ENCODE measurements around the gene ATPAF2.
A peak's percentile ranks its signal among the peaks of the same experiment; 100 is the strongest.

ATPAF2 gene

DNA sequence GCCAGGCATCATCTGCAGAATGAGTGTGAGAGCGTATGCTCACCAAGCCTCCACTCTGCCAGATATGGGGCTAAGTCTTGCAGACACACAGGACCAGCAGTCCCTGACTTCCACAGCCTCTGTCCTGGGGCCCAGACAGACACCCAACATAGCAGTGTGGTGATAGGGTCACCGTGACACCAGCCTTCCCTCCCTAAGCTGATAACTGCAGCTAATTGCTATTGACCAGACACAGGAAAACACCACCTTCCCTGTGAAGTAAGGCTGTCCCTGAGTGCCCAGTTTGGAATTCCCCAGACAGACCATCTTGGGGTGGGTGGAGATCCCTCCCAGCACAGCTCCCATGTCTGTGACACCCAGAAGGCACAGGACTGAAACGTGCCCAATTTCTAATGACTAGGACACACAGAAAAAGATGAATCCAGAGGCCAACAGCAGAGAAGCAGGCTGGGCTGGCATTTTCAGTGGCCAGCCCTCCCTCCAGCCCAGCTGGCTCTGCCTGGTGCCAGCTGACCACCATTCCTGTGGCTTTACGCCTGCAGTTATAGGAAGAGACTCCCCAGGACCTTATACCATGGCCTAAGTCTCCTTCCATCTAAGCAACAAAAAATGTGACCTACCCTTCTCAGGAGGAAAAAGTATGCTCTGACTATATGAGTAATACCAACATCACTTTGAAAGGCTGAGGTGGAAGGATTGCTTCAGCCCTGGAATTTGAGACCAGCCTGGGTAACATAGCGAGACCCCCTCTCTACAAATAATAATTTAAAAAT, 30.3 kb downstream of the ATPAF2 start:
- H3K79me1 ChIP-seq (replicated peaks; ENCODE audit: low read length, poor library complexity, severe bottlenecking) = no peaks in the 10 kb centered on the region
- no peak overlapping the region for H3K18ac ChIP-seq (ENCODE audit: low read depth in 1 of 2, low read length in 2 of 2)
- peaks cover 6% of the 10 kb centered on the region for H3K9me3 ChIP-seq (ENCODE audit: control insufficient read depth, low read length)
- no peak overlapping the region for H4K8ac ChIP-seq (ENCODE audit: low read length)
- no peak overlapping the region for H3K14ac ChIP-seq (ENCODE audit: low read length in 2 of 2)
- H3K4me3 ChIP-seq (ENCODE audit: insufficient read depth in 1 of 2, low read depth in 1 of 2, low read length in 2 of 2) = no peak overlapping the region
- H3K27ac ChIP-seq (ENCODE audit: low read length, poor library complexity, severe bottlenecking) = peak overlapping the region; percentile 67
- H2BK12ac ChIP-seq (ENCODE audit: low read length in 2 of 2) = no peak overlapping the region
- H3K4me2 ChIP-seq (ENCODE audit: low read length, poor library complexity, severe bottlenecking) = no peak overlapping the region
- H3K36me3 ChIP-seq (ENCODE audit: control insufficient read depth in 1 of 2, insufficient read depth in 2 of 2, low read depth in 1 of 2, low read length in 2 of 2) = peaks cover 7 to 28% of the 10 kb centered on the region in 2 experiments
- H2BK5ac ChIP-seq (ENCODE audit: low read depth, low read length, poor library complexity, severe bottlenecking) = no peak overlapping the region
- H2BK120ac ChIP-seq (ENCODE audit: low read depth, low read length) = no peak overlapping the region
- H3K9ac ChIP-seq (ENCODE audit: low read length) = no peak overlapping the region
- peak overlapping the region; percentile 1 for H2AK5ac ChIP-seq (ENCODE audit: low read length, severe bottlenecking)
- no peak overlapping the region for H3K23ac ChIP-seq (ENCODE audit: low read length in 2 of 2)
- peaks cover 27% of the 10 kb centered on the region for H3K4me1 ChIP-seq (ENCODE audit: control insufficient read depth, insufficient read depth, low read depth, low read length)
- H4K91ac ChIP-seq (ENCODE audit: low read length) = no peak overlapping the region
- peak; percentile 14 for DNase-seq
- H2BK15ac ChIP-seq (ENCODE audit: low read depth, poor library complexity, severe bottlenecking) = no peak overlapping the region
- 78% methylated on average over 3 of the region's 5 CpGs for WGBS
- H3K4ac ChIP-seq (ENCODE audit: low read depth in 1 of 2, low read length in 2 of 2) = no peak overlapping the region
- H2AFZ ChIP-seq (ENCODE audit: low read depth, low read length) = no peak overlapping the region
- H3K27me3 ChIP-seq (ENCODE audit: control insufficient read depth in 1 of 2, insufficient read depth in 1 of 2, low read length in 2 of 2) = no peaks in the 10 kb centered on the region

DNA sequence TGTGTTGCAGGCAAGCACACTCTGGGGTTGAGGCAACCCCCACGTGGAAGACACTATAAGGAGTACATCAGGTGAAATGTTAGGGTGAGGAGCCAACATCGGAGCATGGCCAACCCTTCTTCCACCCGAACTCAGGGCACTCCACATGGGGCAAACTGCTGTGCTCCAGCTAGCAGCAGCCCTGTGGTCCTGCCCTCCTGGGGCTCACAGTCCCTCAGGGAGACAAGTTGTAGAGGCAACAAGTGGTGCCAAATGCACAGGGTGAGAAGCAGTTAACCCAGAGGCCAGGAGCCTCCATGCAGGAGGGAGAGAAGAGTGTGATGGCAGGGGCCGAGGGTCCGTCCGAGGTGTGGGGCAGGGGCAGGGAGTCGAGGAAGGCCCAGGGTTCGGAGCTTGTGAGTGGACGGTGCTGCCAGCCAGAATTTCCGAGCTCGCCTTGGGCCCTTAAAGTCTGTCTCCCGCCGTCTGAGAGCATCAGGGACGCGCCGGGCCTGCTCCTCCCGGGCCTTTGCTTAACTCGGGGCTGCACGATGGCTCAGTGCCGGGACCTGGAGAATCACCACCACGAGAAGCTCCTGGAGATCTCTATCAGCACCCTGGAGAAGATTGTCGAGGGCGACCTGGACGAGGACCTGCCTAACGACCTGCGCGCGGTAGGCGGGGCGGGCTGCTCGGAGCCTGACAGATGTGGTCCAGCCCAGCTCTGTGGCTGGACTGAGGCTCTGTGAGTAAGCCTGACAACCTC, 32.3 kb downstream of the ATPAF2 start:
- whole genome bisulfite sequencing = 86% methylated on average over 21 of the region's 31 CpGs
- H3K9ac ChIP-seq (ENCODE audit: low read length) = no peak overlapping the region
- no peak overlapping the region for H3K27ac ChIP-seq (ENCODE audit: low read length, poor library complexity, severe bottlenecking)
- H4K91ac ChIP-seq (ENCODE audit: low read length) = no peak overlapping the region
- no peak overlapping the region for H4K8ac ChIP-seq (ENCODE audit: low read length)
- H3K23ac ChIP-seq (ENCODE audit: low read length in 2 of 2) = no peak overlapping the region
- no peak overlapping the region for H2BK120ac ChIP-seq (ENCODE audit: low read depth, low read length)
- H3K27me3 ChIP-seq (ENCODE audit: control insufficient read depth in 1 of 2, insufficient read depth in 1 of 2, low read length in 2 of 2) = no peaks in the 10 kb centered on the region
- peaks cover 6% of the 10 kb centered on the region for H3K9me3 ChIP-seq (ENCODE audit: control insufficient read depth, low read length)
- H3K18ac ChIP-seq (ENCODE audit: low read depth in 1 of 2, low read length in 2 of 2) = no peak overlapping the region
- DNase-seq = no peak
- no peak overlapping the region for H2BK12ac ChIP-seq (ENCODE audit: low read length in 2 of 2)
- H3K4me3 ChIP-seq (ENCODE audit: insufficient read depth in 1 of 2, low read depth in 1 of 2, low read length in 2 of 2) = no peak overlapping the region
- H3K4me2 ChIP-seq (ENCODE audit: low read length, poor library complexity, severe bottlenecking) = no peak overlapping the region
- H3K4me1 ChIP-seq (ENCODE audit: control insufficient read depth, insufficient read depth, low read depth, low read length) = peaks cover 27% of the 10 kb centered on the region
- no peak overlapping the region for H2BK5ac ChIP-seq (ENCODE audit: low read depth, low read length, poor library complexity, severe bottlenecking)
- H3K14ac ChIP-seq (ENCODE audit: low read length in 2 of 2) = no peak overlapping the region
- H2AK5ac ChIP-seq (ENCODE audit: low read length, severe bottlenecking) = peak overlapping the region; percentile 5
- H2AFZ ChIP-seq (ENCODE audit: low read depth, low read length) = no peak overlapping the region
- peaks cover 7 to 28% of the 10 kb centered on the region in 2 experiments for H3K36me3 ChIP-seq (ENCODE audit: control insufficient read depth in 1 of 2, insufficient read depth in 2 of 2, low read depth in 1 of 2, low read length in 2 of 2)
- no peaks in the 10 kb centered on the region for H3K79me1 ChIP-seq (replicated peaks; ENCODE audit: low read length, poor library complexity, severe bottlenecking)
- H2BK15ac ChIP-seq (ENCODE audit: low read depth, poor library complexity, severe bottlenecking) = no peak overlapping the region
- no peak overlapping the region for H3K4ac ChIP-seq (ENCODE audit: low read depth in 1 of 2, low read length in 2 of 2)

DNA sequence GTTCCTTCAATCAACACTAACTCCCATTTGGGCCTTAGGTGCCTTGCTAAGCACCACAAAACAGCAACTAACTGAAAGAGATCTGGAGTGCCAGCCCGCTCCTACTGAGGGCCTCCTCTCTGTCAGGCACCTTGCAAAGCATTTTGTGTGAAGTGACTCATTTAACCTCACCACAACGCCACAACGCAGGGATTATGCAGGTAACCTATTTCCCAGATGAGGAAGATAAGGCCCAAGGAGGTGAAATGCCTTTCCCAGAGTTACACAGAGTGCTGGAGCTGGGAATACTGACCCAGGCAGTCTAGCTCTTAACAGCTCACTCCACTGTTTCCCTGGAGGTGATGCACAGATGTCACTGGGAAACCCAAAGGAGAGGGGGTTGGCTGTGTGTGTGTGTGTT, 33.5 kb downstream of the ATPAF2 start:
- Histone ChIP-seq H3K4me1 (ENCODE audit: control insufficient read depth, insufficient read depth, low read depth, low read length) (peaks cover 27% of the 10 kb centered on the region), H3K18ac (ENCODE audit: low read depth in 1 of 2, low read length in 2 of 2) (no peak overlapping the region), H3K9me3 (ENCODE audit: control insufficient read depth, low read length) (peaks cover 4% of the 10 kb centered on the region), H3K4me2 (ENCODE audit: low read length, poor library complexity, severe bottlenecking) (no peak overlapping the region), H2AK5ac (ENCODE audit: low read length, severe bottlenecking) (no peak overlapping the region), H4K91ac (ENCODE audit: low read length) (no peak overlapping the region), H3K36me3 (ENCODE audit: control insufficient read depth in 1 of 2, insufficient read depth in 2 of 2, low read depth in 1 of 2, low read length in 2 of 2) (peaks cover 5 to 21% of the 10 kb centered on the region in 2 experiments), H3K9ac (ENCODE audit: low read length) (no peak overlapping the region), H4K8ac (ENCODE audit: low read length) (no peak overlapping the region), H2AFZ (ENCODE audit: low read depth, low read length) (no peak overlapping the region), H3K27me3 (ENCODE audit: control insufficient read depth in 1 of 2, insufficient read depth in 1 of 2, low read length in 2 of 2) (no peaks in the 10 kb centered on the region), H3K4ac (ENCODE audit: low read depth in 1 of 2, low read length in 2 of 2) (no peak overlapping the region), H3K4me3 (ENCODE audit: insufficient read depth in 1 of 2, low read depth in 1 of 2, low read length in 2 of 2) (no peak overlapping the region), H2BK120ac (ENCODE audit: low read depth, low read length) (no peak overlapping the region), H2BK12ac (ENCODE audit: low read length in 2 of 2) (no peak overlapping the region), H3K14ac (ENCODE audit: low read length in 2 of 2) (no peak overlapping the region), H2BK5ac (ENCODE audit: low read depth, low read length, poor library complexity, severe bottlenecking) (no peak overlapping the region), H3K23ac (ENCODE audit: low read length in 2 of 2) (no peak overlapping the region), H2BK15ac (ENCODE audit: low read depth, poor library complexity, severe bottlenecking) (no peak overlapping the region), H3K27ac (ENCODE audit: low read length, poor library complexity, severe bottlenecking) (no peak overlapping the region), H3K79me1 (replicated peaks; ENCODE audit: low read length, poor library complexity, severe bottlenecking) (no peaks in the 10 kb centered on the region)
- DNase-seq = no peak
- WGBS = 96% methylated on average over 3 of the region's 3 CpGs

DNA sequence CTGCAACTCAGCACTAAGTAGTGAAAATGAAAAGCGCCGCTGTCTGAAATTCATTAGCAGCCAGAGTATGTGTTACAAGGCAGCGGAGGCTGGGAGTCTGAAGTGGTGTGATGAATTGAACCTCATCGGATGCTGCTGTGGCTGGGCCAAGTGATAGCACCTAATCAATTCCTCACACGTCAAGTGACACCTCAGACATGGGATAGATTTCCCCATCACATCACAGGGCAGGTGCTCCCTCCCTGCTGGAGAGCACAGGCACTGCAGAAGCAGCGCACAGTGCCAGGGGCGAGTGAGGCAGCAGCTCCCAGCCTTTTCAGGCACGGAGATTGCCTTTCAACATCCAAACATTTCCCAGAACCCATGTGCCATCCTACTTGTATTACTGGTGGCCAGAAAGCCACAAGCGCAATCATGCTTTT, 34.1 kb downstream of the ATPAF2 start:
- Histone ChIP-seq H3K36me3 (ENCODE audit: control insufficient read depth in 1 of 2, insufficient read depth in 2 of 2, low read depth in 1 of 2, low read length in 2 of 2) (peaks cover 5 to 18% of the 10 kb centered on the region in 2 experiments), H3K14ac (ENCODE audit: low read length in 2 of 2) (no peak overlapping the region), H4K91ac (ENCODE audit: low read length) (no peak overlapping the region), H2BK15ac (ENCODE audit: low read depth, poor library complexity, severe bottlenecking) (no peak overlapping the region), H3K4ac (ENCODE audit: low read depth in 1 of 2, low read length in 2 of 2) (no peak overlapping the region), H3K9ac (ENCODE audit: low read length) (no peak overlapping the region), H2BK120ac (ENCODE audit: low read depth, low read length) (no peak overlapping the region), H3K23ac (ENCODE audit: low read length in 2 of 2) (no peak overlapping the region), H3K4me2 (ENCODE audit: low read length, poor library complexity, severe bottlenecking) (no peak overlapping the region), H3K4me1 (ENCODE audit: control insufficient read depth, insufficient read depth, low read depth, low read length) (peaks cover 24% of the 10 kb centered on the region), H3K9me3 (ENCODE audit: control insufficient read depth, low read length) (no peaks in the 10 kb centered on the region), H2AFZ (ENCODE audit: low read depth, low read length) (no peak overlapping the region), H3K18ac (ENCODE audit: low read depth in 1 of 2, low read length in 2 of 2) (no peak overlapping the region), H2BK12ac (ENCODE audit: low read length in 2 of 2) (no peak overlapping the region), H4K8ac (ENCODE audit: low read length) (no peak overlapping the region), H3K4me3 (ENCODE audit: insufficient read depth in 1 of 2, low read depth in 1 of 2, low read length in 2 of 2) (no peak overlapping the region), H3K27ac (ENCODE audit: low read length, poor library complexity, severe bottlenecking) (no peak overlapping the region), H3K79me1 (replicated peaks; ENCODE audit: low read length, poor library complexity, severe bottlenecking) (no peaks in the 10 kb centered on the region), H3K27me3 (ENCODE audit: control insufficient read depth in 1 of 2, insufficient read depth in 1 of 2, low read length in 2 of 2) (no peaks in the 10 kb centered on the region), H2BK5ac (ENCODE audit: low read depth, low read length, poor library complexity, severe bottlenecking) (no peak overlapping the region), H2AK5ac (ENCODE audit: low read length, severe bottlenecking) (peak overlapping the region; percentile 46)
- no peak for DNase-seq
- 82% methylated on average over 8 of the region's 9 CpGs for WGBS

All from mesenchymal stem cell (in vitro differentiated cells and primary cell).